ENCODE measurements around the gene TMEM132E.

Gene TMEM132E

GRCh38 chr17:34665150-34665806 is 85.9 kb downstream of the TMEM132E start:
- no peak for DNase-seq (ENCODE audit: low read depth in 3 of 3)

GRCh38 chr17:34665819-34666763 is 86.7 kb downstream of the TMEM132E start:
- no peak for DNase-seq (ENCODE audit: low read depth in 3 of 3)

GRCh38 chr17:34667656-34668055 is 88.3 kb downstream of the TMEM132E start:
- no peak for DNase-seq (ENCODE audit: low read depth in 3 of 3)

- no peak for DNase-seq (ENCODE audit: low read depth in 3 of 3)
Measured at GRCh38 chr17:34668206-34668605, 88.8 kb downstream of the TMEM132E start.

- no peak for DNase-seq (ENCODE audit: low read depth in 3 of 3)
Measured at GRCh38 chr17:34669511-34669910, 90.1 kb downstream of the TMEM132E start.

GRCh38 chr17:34670618-34671017 is 91.2 kb downstream of the TMEM132E start:
- DNase-seq (ENCODE audit: low read depth in 3 of 3): no peak

GRCh38 chr17:34671191-34671590 is 91.8 kb downstream of the TMEM132E start:
- no peak for DNase-seq (ENCODE audit: low read depth in 3 of 3)

GRCh38 chr17:34672176-34672785 is 92.9 kb downstream of the TMEM132E start:
- no peak for DNase-seq (ENCODE audit: low read depth in 3 of 3)

GRCh38 chr17:34673516-34673915 is 94.1 kb downstream of the TMEM132E start:
- no peak for DNase-seq (ENCODE audit: low read depth in 3 of 3)

- DNase-seq (ENCODE audit: low read depth in 3 of 3): no peak
Measured at GRCh38 chr17:34673995-34674890, 94.9 kb downstream of the TMEM132E start.

GRCh38 chr17:34675143-34675542 is 95.8 kb downstream of the TMEM132E start:
- no peak for DNase-seq (ENCODE audit: low read depth in 3 of 3)

- DNase-seq (ENCODE audit: low read depth in 3 of 3): no peak
Measured at GRCh38 chr17:34675605-34676004, 96.2 kb downstream of the TMEM132E start.

GRCh38 chr17:34680151-34680550 is 100.8 kb downstream of the TMEM132E start:
- DNase-seq (ENCODE audit: low read depth in 3 of 3): no peak

GRCh38 chr17:34682305-34682704 is 102.9 kb downstream of the TMEM132E start:
- DNase-seq (ENCODE audit: low read depth in 3 of 3): no peak

GRCh38 chr17:34683390-34683789 is 104.0 kb downstream of the TMEM132E start:
- DNase-seq (ENCODE audit: low read depth in 3 of 3): no peak

All from stimulated activated CD4-positive, alpha-beta T cell treated with anti-CD3 and anti-CD28 coated beads, TNF-alpha, amount 100 ng/mL, for 4 hours (primary cell).